ENCODE data around the gene KLF15.

- TF ChIP-seq CTCF (IDR thresholded peaks at IDR 0.05) (no peak), POLR2A (IDR thresholded peaks at IDR 0.05) (no peak), POLR2AphosphoS5 (IDR thresholded peaks at IDR 0.05; ENCODE audit: insufficient read depth in 1 of 2, low read depth in 1 of 2) (no peak)
Measured at GRCh38 chr3:126345641-126346460, 11.4 kb downstream of the KLF15 start.

All from vagina (tissue), 2 donors.